Astrocyte (in vitro differentiated cells and primary cell): ENCODE results near the gene NDUFB11. TPM values are rescaled to one million over a fixed set of nuclear protein-coding genes. Genes with fewer than 3 reads are reported as not detected.

Source experiments
- DNase-seq: peaks from one replicate; pipeline ENCODE4 v3.0.0-alpha.2; 2010; ENCODE audit warnings: low read depth
- FAIRE-seq: peaks from 2 replicates; lab custom pipeline; 2011; peaks lifted over from hg19 to GRCh38; lab: Jason Lieb, UNC
- H2AFZ ChIP-seq: 2 replicates; pipeline ENCODE4 v1.6.0; 2012; ENCODE audit warnings: low read depth, low read length, inconsistent platforms
- H3K27ac ChIP-seq: 2 replicates; pipeline ENCODE4 v1.5.1; 2011; ENCODE audit warnings: low read depth, low read length, inconsistent platforms
- H3K27me3 ChIP-seq: 2 replicates; pipeline ENCODE4 v1.6.0; 2011; ENCODE audit warnings: low read length, inconsistent platforms; ENCODE audit not compliant: insufficient read depth
- H3K36me3 ChIP-seq: 2 replicates; pipeline ENCODE4 v1.5.1; 2011; ENCODE audit warnings: low read length, inconsistent platforms; ENCODE audit not compliant: insufficient read depth
- H3K4me1 ChIP-seq: 2 replicates; pipeline ENCODE4 v1.5.1; 2011; ENCODE audit warnings: low read length, inconsistent platforms; ENCODE audit not compliant: insufficient read depth
- H3K4me2 ChIP-seq: 2 replicates; pipeline ENCODE4 v1.6.0; 2012; ENCODE audit warnings: low read length, inconsistent platforms
- H3K4me3 ChIP-seq: 2 replicates; pipeline ENCODE4 v1.5.1; 2011; ENCODE audit warnings: low read depth, mild to moderate bottlenecking, low read length, inconsistent platforms; ENCODE audit not compliant: insufficient read depth
- H3K79me2 ChIP-seq: 2 replicates; pipeline ENCODE4 v1.6.0; 2012; ENCODE audit warnings: mild to moderate bottlenecking, low read length, inconsistent platforms; ENCODE audit not compliant: insufficient read depth
- H3K9ac ChIP-seq: 2 replicates; pipeline ENCODE4 v1.6.0; 2012; ENCODE audit warnings: mild to moderate bottlenecking, low read length, inconsistent platforms
- H3K9me3 ChIP-seq: 2 replicates; pipeline ENCODE4 v1.5.1; 2012; ENCODE audit warnings: low read depth, mild to moderate bottlenecking, low read length, inconsistent platforms; ENCODE audit not compliant: insufficient read depth
- H4K20me1 ChIP-seq: 2 replicates; pipeline ENCODE4 v1.6.0; 2012; ENCODE audit warnings: low read length, inconsistent platforms; ENCODE audit not compliant: insufficient read depth
- H3K27ac Mint-ChIP-seq: one replicate; pipeline ENCODE4 v1.8.0; 2021; ENCODE audit warnings: mild to moderate bottlenecking, mixed read lengths; ENCODE audit not compliant: unreplicated experiment
- H3K27me3 Mint-ChIP-seq: one replicate; pipeline ENCODE4 v1.8.0; 2021; ENCODE audit warnings: low read depth, mixed read lengths; ENCODE audit not compliant: unreplicated experiment
- H3K36me3 Mint-ChIP-seq: one replicate; pipeline ENCODE4 v1.8.0; 2021; ENCODE audit warnings: low read depth, mixed read lengths; ENCODE audit not compliant: unreplicated experiment
- H3K4me1 Mint-ChIP-seq: one replicate; pipeline ENCODE4 v1.8.0; 2021; ENCODE audit warnings: low read depth, mixed read lengths; ENCODE audit not compliant: unreplicated experiment
- H3K4me3 Mint-ChIP-seq: one replicate; pipeline ENCODE4 v1.8.0; 2021; ENCODE audit warnings: mild to moderate bottlenecking, moderate library complexity, mixed read lengths; ENCODE audit not compliant: unreplicated experiment
- H3K9me3 Mint-ChIP-seq: one replicate; pipeline ENCODE4 v1.8.0; 2021; ENCODE audit warnings: mild to moderate bottlenecking, mixed read lengths; ENCODE audit not compliant: unreplicated experiment
- CTCF ChIP-seq: IDR thresholded peaks from 2 replicates; pipeline ENCODE4 v1.5.1; 2011; ENCODE audit warnings: low read depth, mild to moderate bottlenecking, inconsistent platforms, low read length, moderate library complexity; ENCODE audit not compliant: insufficient read depth
- EZH2 ChIP-seq: IDR thresholded peaks from 2 replicates; pipeline ENCODE4 v1.6.1; 2012; ENCODE audit warnings: mild to moderate bottlenecking, low read length, inconsistent platforms; ENCODE audit not compliant: insufficient read depth
- total RNA-seq: library from RNA; stranded (reverse); gene quantifications from 2 replicates; pipeline ENCODE4 v1.2.1, GENCODE V29; 2021

The NDUFB11 gene
- total RNA-seq, 1 donor from 2014 or later, result 86.3 TPM

- no peaks in the 10 kb centered on the region for H3K27me3 Mint-ChIP-seq
- H3K9me3 Mint-ChIP-seq, result no peaks in the 10 kb centered on the region
- Histone ChIP-seq H3K4me2 (no peak overlapping the region), H3K36me3 (peaks cover 3% of the 10 kb centered on the region), H4K20me1 (peaks cover 13% of the 10 kb centered on the region), H2AFZ (no peak overlapping the region), H3K79me2 (no peaks in the 10 kb centered on the region), H3K9ac (no peak overlapping the region), H3K27me3 (no peaks in the 10 kb centered on the region), H3K9me3 (no peaks in the 10 kb centered on the region), H3K4me1 (no peaks in the 10 kb centered on the region), H3K4me3 (no peak overlapping the region), H3K27ac (no peak overlapping the region)
- DNase-seq (no peak), FAIRE-seq (no peak)
- H3K4me3 Mint-ChIP-seq, result no peak overlapping the region
- no peak for TF ChIP-seq CTCF
- TF ChIP-seq EZH2, result no peak
- no peaks in the 10 kb centered on the region for H3K4me1 Mint-ChIP-seq
- no peak overlapping the region for H3K27ac Mint-ChIP-seq
- peaks cover 4% of the 10 kb centered on the region for H3K36me3 Mint-ChIP-seq
These were observed 30.5 kb upstream of the NDUFB11 start for GRCh38 chrX:47174846-47175587.

DNA sequence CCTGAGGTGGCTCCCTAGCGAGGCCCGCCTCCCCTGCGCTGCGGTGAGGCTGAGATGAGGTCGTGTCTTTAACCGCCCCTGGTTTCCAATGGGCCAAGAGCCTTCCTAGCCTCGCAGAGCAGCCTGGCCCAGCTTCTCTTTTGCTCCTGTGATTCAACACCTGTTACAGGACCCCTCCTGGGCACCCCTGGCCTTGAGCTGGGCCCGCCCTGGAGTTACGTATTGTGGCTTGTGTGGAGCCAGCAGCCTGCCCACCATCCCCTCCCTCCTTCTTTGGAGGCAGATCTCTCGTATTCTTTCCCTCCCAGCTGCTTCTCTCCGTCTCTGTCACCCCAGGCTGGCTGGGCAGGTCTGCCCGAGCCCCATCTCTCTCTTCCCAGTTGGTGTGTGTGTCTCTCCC lies 29.9 kb upstream of the NDUFB11 start:
- peaks cover 13% of the 10 kb centered on the region for H4K20me1 ChIP-seq
- H3K27ac ChIP-seq, result no peak overlapping the region
- no peaks in the 10 kb centered on the region for H3K27me3 ChIP-seq
- TF ChIP-seq CTCF, result no peak
- no peak for TF ChIP-seq EZH2
- H3K9ac ChIP-seq, result no peak overlapping the region
- Mint-ChIP-seq H3K4me1 (no peaks in the 10 kb centered on the region), H3K9me3 (no peaks in the 10 kb centered on the region), H3K27me3 (no peaks in the 10 kb centered on the region), H3K27ac (no peak overlapping the region), H3K4me3 (no peak overlapping the region), H3K36me3 (peaks cover 2% of the 10 kb centered on the region)
- no peaks in the 10 kb centered on the region for H3K9me3 ChIP-seq
- H3K36me3 ChIP-seq, result peaks cover 3% of the 10 kb centered on the region
- DNase-seq (no peak), FAIRE-seq (no peak)
- no peak overlapping the region for H3K4me2 ChIP-seq
- no peaks in the 10 kb centered on the region for H3K4me1 ChIP-seq
- H3K79me2 ChIP-seq, result no peaks in the 10 kb centered on the region
- H3K4me3 ChIP-seq, result no peak overlapping the region
- no peak overlapping the region for H2AFZ ChIP-seq
